Adrenal gland (tissue), 12 donors: ENCODE data around the gene GPC6. TPM values are rescaled to one million over a fixed set of nuclear protein-coding genes. Genes with fewer than 3 reads are reported as not detected.

Experiments used
- DNase-seq, 7 donors: peaks; one replicate each; pipeline ENCODE4 v3.0.0-alpha.2; 2019 to 2020
- H3K27ac ChIP-seq, 5 donors: fragments of 200-600 bp; sonication (generic) in 4 of 5; 1 replicate in 3 of 5; 2 replicates in 2 of 5; pipeline versions ENCODE4 v1.5.1 to v1.8.0; 2016 to 2020; ENCODE audit warnings: mild to moderate bottlenecking in 1 of 5
- H3K27me3 ChIP-seq: fragments of 200-600 bp; 2 replicates; pipeline ENCODE4 v1.8.0; 2021
- H3K36me3 ChIP-seq, 2 donors: fragments of 200-600 bp; replicated peaks in 1 of 2; 1 replicate in 1 of 2; 2 replicates in 1 of 2; pipeline versions ENCODE4 v1.5.1 to v1.8.0; 2018 to 2022
- H3K4me1 ChIP-seq, 2 donors: fragments of 200-600 bp; replicated peaks in 1 of 2; 1 replicate in 1 of 2; 2 replicates in 1 of 2; pipeline versions ENCODE4 v1.5.1 to v1.8.0; 2018 to 2021
- H3K4me3 ChIP-seq, 4 donors: fragments of 200-600 bp; sonication (generic) in 3 of 4; one replicate each; pipeline ENCODE4 v1.5.1; 2016 to 2018
- H3K9me3 ChIP-seq, 3 donors: fragments of 200-600 bp; sonication (generic) in 1 of 3; replicated peaks in 1 of 3; 1 replicate in 2 of 3; 2 replicates in 1 of 3; pipeline versions ENCODE4 v1.5.1 to v1.8.0; 2016 to 2021
- POLR2A ChIP-seq, 2 donors: fragments of 450-650 bp; IDR thresholded peaks; one replicate each; pipeline ENCODE4 v1.6.1; 2017; ENCODE audit warnings: antibody characterized with exemption in 2 of 2, mild to moderate bottlenecking in 2 of 2, moderate library complexity in 1 of 2
- WGBS, 4 donors: extraction: QIAGEN DNeasy Blood & Tissue Kit in 2 of 4; methylation state at CpG; one replicate each; pipeline versions ENCODE4 v1.1.5 to v1.1.7; 2013 to 2017; 5-methylcytosine and 5-hydroxymethylcytosine counted together
- intact Hi-C, 2 donors: fragments of 100-400 bp; cut with DNase I; formaldehyde crosslinking; loops; one replicate each; pipeline versions ENCODE4 v1.14.1 to v1.15.0; 2022 to 2023
- polyA plus RNA-seq, 3 donors: library from polyadenylated mRNA; stranded (reverse); fragments of 200-250 nt in 2 of 3; fragments of 350-450 nt in 1 of 3; fragmentation: Illumina TruSeq in 1 of 3; extraction: RNeasy Lipid Tissue Mini Kit (QIAGEN cat#74804) in 1 of 3; gene quantifications; one replicate each; pipeline ENCODE4 v1.2.3, GENCODE V29; 2013 to 2014
- total RNA-seq, 9 donors: library from RNA; depleted of rRNA in 4 of 9; stranded (reverse); fragments of >200 nt in 4 of 9; fragments of 120-200 nt in 1 of 9; fragmentation: NEBNext Ultra II Directional in 1 of 9; extraction: Animal tissue kit (Norgen Biotek cat#: 25700) in 1 of 9; gene quantifications; one replicate each; pipeline versions ENCODE4 v1.1.0 to v1.2.4, GENCODE V29; 2013 to 2023
- TF ChIP-seq, protein P1 (sequence below), 6 experiments: fragments of 450-650 bp in 4 of 6; fragments of 200-600 bp in 2 of 6; sonication (generic) in 1 of 6; IDR thresholded peaks; 1 replicate in 5 of 6; 2 replicates in 1 of 6; pipeline versions ENCODE4 v1.5.1 to v1.8.0; 2016 to 2021; ENCODE audit warnings: antibody characterized with exemption in 6 of 6, mild to moderate bottlenecking in 2 of 6, moderate library complexity in 1 of 6
- donor health status: healthy with polysubstance abuse.
- donor health status: Bipolar disorder and iron deficiency.
- donor health status: DM: yes; HTN: yes; CAD: no.
- donor health status: DM: no; HTN: no; CAD: no.
- donor health status: DM: no; HTN: no; CAD: no.
- donor health status: DM: yes; HTN: yes; CAD: no.

GPC6 gene
- total and polyA plus RNA-seq, 12 donors, result 0.37 to 62.3 (median 2.5) TPM

DNA sequence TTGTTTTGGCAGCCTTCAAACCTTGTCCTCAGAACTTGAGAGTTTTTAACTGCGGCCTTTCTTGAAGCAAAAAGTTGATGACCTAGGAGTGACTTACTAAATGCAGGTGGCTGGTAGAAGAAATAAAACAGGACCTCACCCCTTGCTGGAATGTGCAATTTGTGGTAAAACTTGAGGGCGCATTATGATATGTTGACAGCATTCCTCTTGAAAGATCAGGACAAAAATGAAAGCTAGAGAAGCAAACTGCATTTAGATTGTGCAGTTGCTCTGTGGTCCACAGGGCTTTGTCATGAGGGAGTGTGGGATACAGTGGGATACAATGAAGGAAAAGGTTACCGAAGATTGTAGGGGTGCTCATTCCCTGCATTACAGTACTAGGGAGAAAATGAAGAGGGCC, 504.2 kb downstream of the GPC6 start:
- DNase-seq, result no peak
- no peak overlapping the region for H3K4me3 ChIP-seq
- no peaks in the 10 kb centered on the region for H3K36me3 ChIP-seq
- no peaks in the 10 kb centered on the region for H3K9me3 ChIP-seq
- H3K27ac ChIP-seq, result no peak overlapping the region
- no peaks in the 10 kb centered on the region for H3K4me1 ChIP-seq
- no peaks in the 10 kb centered on the region for H3K27me3 ChIP-seq
- WGBS, 4 donors, result 83 to 94% (median 92%) methylated on average over 3 of the region's 3 CpGs
- TF ChIP-seq POLR2A (IDR thresholded peaks at IDR 0.05), result no peak
- TF ChIP-seq, protein P1, sequence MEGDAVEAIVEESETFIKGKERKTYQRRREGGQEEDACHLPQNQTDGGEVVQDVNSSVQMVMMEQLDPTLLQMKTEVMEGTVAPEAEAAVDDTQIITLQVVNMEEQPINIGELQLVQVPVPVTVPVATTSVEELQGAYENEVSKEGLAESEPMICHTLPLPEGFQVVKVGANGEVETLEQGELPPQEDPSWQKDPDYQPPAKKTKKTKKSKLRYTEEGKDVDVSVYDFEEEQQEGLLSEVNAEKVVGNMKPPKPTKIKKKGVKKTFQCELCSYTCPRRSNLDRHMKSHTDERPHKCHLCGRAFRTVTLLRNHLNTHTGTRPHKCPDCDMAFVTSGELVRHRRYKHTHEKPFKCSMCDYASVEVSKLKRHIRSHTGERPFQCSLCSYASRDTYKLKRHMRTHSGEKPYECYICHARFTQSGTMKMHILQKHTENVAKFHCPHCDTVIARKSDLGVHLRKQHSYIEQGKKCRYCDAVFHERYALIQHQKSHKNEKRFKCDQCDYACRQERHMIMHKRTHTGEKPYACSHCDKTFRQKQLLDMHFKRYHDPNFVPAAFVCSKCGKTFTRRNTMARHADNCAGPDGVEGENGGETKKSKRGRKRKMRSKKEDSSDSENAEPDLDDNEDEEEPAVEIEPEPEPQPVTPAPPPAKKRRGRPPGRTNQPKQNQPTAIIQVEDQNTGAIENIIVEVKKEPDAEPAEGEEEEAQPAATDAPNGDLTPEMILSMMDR (IDR thresholded peaks at IDR 0.05), result no peak
- intact Hi-C loops, result no loop called here

GRCh38 chr13:93732186-93732585, 505.6 kb downstream of the GPC6 start:
- Histone ChIP-seq H3K4me1 (no peaks in the 10 kb centered on the region), H3K36me3 (no peaks in the 10 kb centered on the region), H3K27me3 (no peaks in the 10 kb centered on the region), H3K4me3 (no peak overlapping the region), H3K9me3 (no peaks in the 10 kb centered on the region), H3K27ac (no peak overlapping the region)
- TF ChIP-seq POLR2A (IDR thresholded peaks at IDR 0.05), result no peak
- TF ChIP-seq, protein P1 (IDR thresholded peaks at IDR 0.05), result no peak
- WGBS, 4 donors, result 76 to 86% (median 83%) methylated on average over 2 of the region's 2 CpGs
- intact Hi-C loops, result no loop called here
- DNase-seq, result no peak

DNA sequence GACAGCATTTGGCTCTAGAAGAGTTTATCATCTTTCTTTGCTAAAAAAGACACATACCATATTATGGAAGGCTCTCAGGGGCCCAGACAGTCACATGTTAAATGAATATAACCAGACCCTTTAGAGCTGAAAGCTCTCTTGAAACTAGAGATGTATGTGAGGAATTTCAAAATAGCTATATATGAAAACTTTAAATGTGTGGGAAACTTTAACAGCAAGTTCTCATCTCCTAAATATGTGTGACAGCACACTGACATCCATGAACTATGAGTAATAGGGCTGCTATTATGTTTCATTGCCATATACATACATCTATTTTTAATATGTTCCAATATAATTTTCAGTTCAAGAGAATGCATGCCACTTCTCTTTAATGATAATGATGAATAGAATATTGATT, 509.5 kb downstream of the GPC6 start:
- intact Hi-C loops, result no loop called here
- TF ChIP-seq POLR2A (IDR thresholded peaks at IDR 0.05), result no peak
- H3K36me3 ChIP-seq, result no peaks in the 10 kb centered on the region
- H3K27me3 ChIP-seq, result no peaks in the 10 kb centered on the region
- no peak for DNase-seq
- no peaks in the 10 kb centered on the region for H3K4me1 ChIP-seq
- no peak overlapping the region for H3K27ac ChIP-seq
- H3K4me3 ChIP-seq, result no peak overlapping the region
- H3K9me3 ChIP-seq, result no peaks in the 10 kb centered on the region

DNA sequence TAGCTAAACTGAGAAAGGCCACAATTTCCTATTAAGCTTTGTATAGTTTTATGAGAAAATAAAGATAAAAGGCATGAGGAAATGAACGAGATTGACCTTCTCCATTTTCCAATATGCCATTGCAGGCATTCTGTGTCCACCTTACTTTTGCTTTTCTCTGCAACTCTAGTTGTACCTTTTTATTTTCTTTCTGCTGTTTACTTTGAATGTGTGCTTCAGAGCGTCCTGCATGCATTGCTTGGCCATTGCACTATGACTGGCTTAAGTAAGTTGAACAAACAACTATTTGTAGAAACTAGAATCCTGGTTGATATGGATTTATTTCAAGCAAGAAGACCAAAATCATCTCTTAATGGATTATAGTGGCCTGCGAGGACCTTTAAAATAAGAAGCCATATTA, 510.3 kb downstream of the GPC6 start:
- intact Hi-C loops, result no loop called here
- WGBS, 4 donors, result 76 to 85% (median 82%) methylated on average over 3 of the region's 3 CpGs

DNA sequence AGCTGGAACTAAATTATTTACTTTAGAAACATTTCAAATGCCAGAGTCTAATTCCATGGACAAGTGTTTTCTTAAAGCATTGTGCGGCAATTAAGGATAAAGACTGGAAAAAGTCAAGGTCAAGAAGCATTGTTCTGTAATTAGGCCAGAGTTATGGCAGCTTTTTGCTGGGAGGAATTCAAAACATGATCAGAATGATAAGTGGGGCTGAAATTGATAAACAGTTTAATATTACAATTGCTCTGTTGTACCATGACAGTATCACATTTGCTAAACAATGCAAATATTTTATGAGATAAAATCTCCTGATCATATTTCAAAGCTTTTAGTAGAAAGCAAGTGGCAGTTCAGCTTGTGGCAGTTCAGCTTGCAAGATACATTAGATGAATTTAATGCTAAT, 513.7 kb downstream of the GPC6 start:
- intact Hi-C loops, result no loop called here
- Histone ChIP-seq H3K9me3 (no peaks in the 10 kb centered on the region), H3K4me1 (no peaks in the 10 kb centered on the region), H3K27me3 (no peaks in the 10 kb centered on the region), H3K36me3 (no peaks in the 10 kb centered on the region), H3K4me3 (no peak overlapping the region), H3K27ac (no peak overlapping the region)
- TF ChIP-seq, protein P1 (IDR thresholded peaks at IDR 0.05), result no peak
- no peak for TF ChIP-seq POLR2A (IDR thresholded peaks at IDR 0.05)
- DNase-seq, result no peak
- WGBS, 4 donors, result 30 to 44% (median 39%) methylated on average over 1 of the region's 1 CpG

More for the DNA sequence above, 510.3 kb downstream of the GPC6 start:
- Histone ChIP-seq H3K4me1 (no peaks in the 10 kb centered on the region), H3K9me3 (no peaks in the 10 kb centered on the region), H3K36me3 (no peaks in the 10 kb centered on the region), H3K27ac (no peak overlapping the region), H3K27me3 (no peaks in the 10 kb centered on the region), H3K4me3 (no peak overlapping the region)
- no peak for TF ChIP-seq POLR2A (IDR thresholded peaks at IDR 0.05)
- TF ChIP-seq, protein P1 (IDR thresholded peaks at IDR 0.05), result no peak
- no peak for DNase-seq
